Heart right ventricle (tissue), 16 donors: ENCODE measurements around the gene FCN1. TPM values are rescaled to one million over a fixed set of nuclear protein-coding genes. Genes with fewer than 3 reads are reported as not detected.

Experiments used
- ATAC-seq, 8 donors: fragments of 200-7000 bp; cut with Tn5 transposase; one replicate each; pipeline ENCODE4 v1.9.1; 2020; ENCODE audit warnings: mild to moderate bottlenecking in 8 of 8, moderate library complexity in 8 of 8, moderate number of reproducible peaks in 1 of 8
- DNase-seq, 2 donors: peaks; one replicate each; pipeline ENCODE4 v3.0.0-alpha.2; 2020
- H3K27ac ChIP-seq, 10 donors: fragments of 200-600 bp; sonication (generic) in 2 of 10; one replicate each; pipeline versions ENCODE4 v1.5.0 to v1.8.0; 2020 to 2022; ENCODE audit warnings: mild to moderate bottlenecking in 3 of 10
- H3K27me3 ChIP-seq, 7 donors: fragments of 200-600 bp; one replicate each; pipeline ENCODE4 v1.8.0; 2021 to 2022; ENCODE audit warnings: mild to moderate bottlenecking in 2 of 7
- H3K36me3 ChIP-seq, 9 donors: fragments of 200-600 bp; sonication (generic) in 1 of 9; one replicate each; pipeline versions ENCODE4 v1.5.0 to v1.8.0; 2020 to 2022; ENCODE audit warnings: mild to moderate bottlenecking in 2 of 9
- H3K4me1 ChIP-seq, 9 donors: fragments of 200-600 bp; sonication (generic) in 1 of 9; one replicate each; pipeline versions ENCODE4 v1.5.0 to v1.8.0; 2020 to 2022; ENCODE audit warnings: mild to moderate bottlenecking in 4 of 9
- H3K4me3 ChIP-seq, 10 donors: fragments of 200-600 bp; sonication (generic) in 2 of 10; one replicate each; pipeline versions ENCODE4 v1.5.0 to v1.8.0; 2020 to 2022; ENCODE audit warnings: mild to moderate bottlenecking in 7 of 10, moderate library complexity in 2 of 10
- H3K9me3 ChIP-seq, 11 donors: fragments of 200-600 bp in 10 of 11; sonication (generic) in 2 of 11; one replicate each; pipeline versions ENCODE4 v1.5.0 to v1.8.0; 2013 to 2022; ENCODE audit warnings: mild to moderate bottlenecking in 2 of 11, control low read depth in 1 of 11, moderate library complexity in 1 of 11
- WGBS, 2 donors: extraction: QIAGEN DNeasy Blood & Tissue Kit; methylation state at CpG; one replicate each; pipeline ENCODE4 v1.1.7; 2013; ENCODE audit warnings: inconsistent platforms in 1 of 2; 5-methylcytosine and 5-hydroxymethylcytosine counted together
- intact Hi-C, 10 donors: fragments of 100-400 bp; cut with DNase I; formaldehyde crosslinking; loops; one replicate each; pipeline versions ENCODE4 v1.11.1 to v1.14.2; 2022
- polyA plus RNA-seq, 2 donors: library from polyadenylated mRNA; stranded (reverse); fragments of 200-250 nt; gene quantifications; one replicate each; pipeline ENCODE4 v1.2.3, GENCODE V29; 2013
- total RNA-seq, 10 donors: library from RNA; stranded (reverse); fragmentation: NEBNext Ultra II Directional in 3 of 10; extraction: Animal tissue kit (Norgen Biotek cat#: 25700) in 3 of 10; gene quantifications; one replicate each; pipeline versions ENCODE4 v1.2.1 to v1.2.4, GENCODE V29; 2021 to 2023
- TF ChIP-seq, protein P1 (sequence below), 9 donors: fragments of 200-600 bp; sonication (generic) in 2 of 9; IDR thresholded peaks; one replicate each; pipeline versions ENCODE4 v1.5.0 to v1.8.0; 2021 to 2022; ENCODE audit warnings: antibody characterized with exemption in 9 of 9, mild to moderate bottlenecking in 5 of 9, moderate library complexity in 1 of 9
- donor health status: Arrhythmogenic right ventricular cardiomyopathy.
- donor health status: ischemic (EF 13 %, LVEDD 7.1; RV severe dilation, severe dysfunction).
- donor health status: healthy with polysubstance abuse.
- donor health status: DM: no; HTN: yes; CAD: no.
- donor health status: DM: no; HTN: no; CAD: no.
- donor health status: ischemic (EF 25% LVEDD 6.9; RV normal size, moderate dysfunction).
- donor health status: ischemic (EF 25% LVEDD 5.7; RV mildly dilated, moderate dysfunction).
- donor health status: healthy.
- donor health status: DM: yes; HTN: yes; CAD: no.
- donor health status: Ischemic cardiomyopathy.
- donor health status: ischemic (EF 35%, LVEDD 5.7; RV mildly dilated, moderate dysfunction).
- donor health status: nonischemic (EF 11% LVEDD 7.7; RV severe dilation, severe dysfunction).
- donor health status: DM: yes; HTN: yes; CAD: no.
- donor health status: PGD.
- donor health status: ischemic (EF 29% LVEDD 5.4; RV normal size, mild dysfunction).
- donor health status: nonischemic (EF 23%, LVEDD 6.1; RV moderate dilation, normal function).

FCN1 gene
- total and polyA plus RNA-seq, 12 donors = 0.97 to 64.7 (median 2.7) TPM

DNA sequence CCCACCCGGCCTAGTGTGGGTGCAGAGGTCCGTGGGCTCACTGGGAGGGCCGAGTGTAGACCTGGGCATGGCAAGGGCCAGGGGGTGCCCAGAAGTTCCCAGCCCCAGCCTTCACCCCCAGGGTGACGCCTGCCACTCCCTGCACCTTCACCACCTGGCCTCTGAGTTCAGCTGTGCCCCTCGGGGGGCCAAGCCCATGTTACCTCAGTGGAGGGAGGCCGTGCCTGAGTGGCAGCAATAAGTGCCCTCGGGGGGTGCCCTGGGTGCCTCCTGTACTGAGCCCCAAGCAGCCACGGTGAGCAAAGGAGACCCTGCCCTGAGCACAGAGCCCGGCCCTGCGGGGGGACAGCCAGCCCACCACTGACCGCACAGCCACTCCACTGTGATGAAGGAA, 47.4 kb downstream of the FCN1 start:
- H3K4me1 ChIP-seq = peaks cover 0 to 19% (median 8%) of the 10 kb centered on the region in 9 donors
- no peaks in the 10 kb centered on the region for H3K36me3 ChIP-seq
- TF ChIP-seq, protein P1, sequence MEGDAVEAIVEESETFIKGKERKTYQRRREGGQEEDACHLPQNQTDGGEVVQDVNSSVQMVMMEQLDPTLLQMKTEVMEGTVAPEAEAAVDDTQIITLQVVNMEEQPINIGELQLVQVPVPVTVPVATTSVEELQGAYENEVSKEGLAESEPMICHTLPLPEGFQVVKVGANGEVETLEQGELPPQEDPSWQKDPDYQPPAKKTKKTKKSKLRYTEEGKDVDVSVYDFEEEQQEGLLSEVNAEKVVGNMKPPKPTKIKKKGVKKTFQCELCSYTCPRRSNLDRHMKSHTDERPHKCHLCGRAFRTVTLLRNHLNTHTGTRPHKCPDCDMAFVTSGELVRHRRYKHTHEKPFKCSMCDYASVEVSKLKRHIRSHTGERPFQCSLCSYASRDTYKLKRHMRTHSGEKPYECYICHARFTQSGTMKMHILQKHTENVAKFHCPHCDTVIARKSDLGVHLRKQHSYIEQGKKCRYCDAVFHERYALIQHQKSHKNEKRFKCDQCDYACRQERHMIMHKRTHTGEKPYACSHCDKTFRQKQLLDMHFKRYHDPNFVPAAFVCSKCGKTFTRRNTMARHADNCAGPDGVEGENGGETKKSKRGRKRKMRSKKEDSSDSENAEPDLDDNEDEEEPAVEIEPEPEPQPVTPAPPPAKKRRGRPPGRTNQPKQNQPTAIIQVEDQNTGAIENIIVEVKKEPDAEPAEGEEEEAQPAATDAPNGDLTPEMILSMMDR (IDR thresholded peaks at IDR 0.05) = no peak
- H3K27me3 ChIP-seq = no peaks in the 10 kb centered on the region
- no peak overlapping the region for H3K4me3 ChIP-seq
- intact Hi-C loops = no loop called here
- H3K27ac ChIP-seq = no peak overlapping the region
- peak in 1 of 8 donors; percentile 52 for ATAC-seq
- no peak for DNase-seq
- peaks cover 0 to 14% (median 0%) of the 10 kb centered on the region in 11 donors for H3K9me3 ChIP-seq
- 90 to 93% methylated on average over 11 of the region's 11 CpGs for WGBS, 2 donors

DNA sequence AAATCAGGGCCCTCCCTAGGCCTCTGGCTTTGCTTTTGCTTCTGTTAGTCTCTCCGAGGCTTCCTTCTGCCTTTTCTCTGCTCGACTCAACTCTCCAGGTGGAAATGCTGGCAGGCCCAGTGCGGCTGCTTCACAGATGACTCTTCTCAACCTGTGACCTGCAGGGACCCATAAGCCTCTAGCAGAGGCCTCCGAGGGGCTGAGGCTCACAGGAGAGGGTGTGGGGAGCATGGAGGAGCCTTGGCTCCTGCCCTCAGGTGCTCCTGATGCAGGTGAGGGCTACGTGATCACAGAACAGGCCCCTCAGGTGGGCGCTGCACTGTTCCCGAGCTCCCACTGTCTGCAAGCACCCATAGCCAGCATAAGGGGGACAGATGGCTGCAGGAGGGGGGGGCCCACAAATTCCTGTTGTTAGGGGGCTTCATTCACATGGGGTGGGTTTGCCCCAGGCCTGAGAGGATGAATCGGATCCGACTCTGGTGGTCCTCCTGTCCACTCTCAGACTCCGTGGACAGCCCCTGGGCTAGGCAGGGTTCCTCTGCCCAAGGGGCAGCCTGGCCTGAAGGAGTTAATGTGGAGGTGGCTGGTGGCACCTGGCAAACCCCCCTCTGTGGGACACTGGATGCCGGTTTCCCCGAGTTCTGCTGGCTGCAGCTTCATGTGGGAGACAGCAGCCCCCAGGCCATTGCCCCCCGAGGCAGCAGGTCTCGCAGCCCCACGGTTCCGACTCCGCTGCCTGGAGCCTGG, 48.0 kb downstream of the FCN1 start:
- ATAC-seq = peak in 1 of 8 donors; percentile 18
- Histone ChIP-seq H3K9me3 (peaks cover 0 to 14% (median 0%) of the 10 kb centered on the region in 11 donors), H3K4me1 (peaks cover 0 to 19% (median 8%) of the 10 kb centered on the region in 9 donors), H3K4me3 (no peak overlapping the region), H3K27ac (no peak overlapping the region), H3K36me3 (no peaks in the 10 kb centered on the region), H3K27me3 (no peaks in the 10 kb centered on the region)
- intact Hi-C loops = no loop called here
- WGBS, 2 donors = 88 to 92% methylated on average over 15 to 17 of the region's 17 CpGs
- TF ChIP-seq, protein P1 (IDR thresholded peaks at IDR 0.05) = no peak
- no peak for DNase-seq

DNA sequence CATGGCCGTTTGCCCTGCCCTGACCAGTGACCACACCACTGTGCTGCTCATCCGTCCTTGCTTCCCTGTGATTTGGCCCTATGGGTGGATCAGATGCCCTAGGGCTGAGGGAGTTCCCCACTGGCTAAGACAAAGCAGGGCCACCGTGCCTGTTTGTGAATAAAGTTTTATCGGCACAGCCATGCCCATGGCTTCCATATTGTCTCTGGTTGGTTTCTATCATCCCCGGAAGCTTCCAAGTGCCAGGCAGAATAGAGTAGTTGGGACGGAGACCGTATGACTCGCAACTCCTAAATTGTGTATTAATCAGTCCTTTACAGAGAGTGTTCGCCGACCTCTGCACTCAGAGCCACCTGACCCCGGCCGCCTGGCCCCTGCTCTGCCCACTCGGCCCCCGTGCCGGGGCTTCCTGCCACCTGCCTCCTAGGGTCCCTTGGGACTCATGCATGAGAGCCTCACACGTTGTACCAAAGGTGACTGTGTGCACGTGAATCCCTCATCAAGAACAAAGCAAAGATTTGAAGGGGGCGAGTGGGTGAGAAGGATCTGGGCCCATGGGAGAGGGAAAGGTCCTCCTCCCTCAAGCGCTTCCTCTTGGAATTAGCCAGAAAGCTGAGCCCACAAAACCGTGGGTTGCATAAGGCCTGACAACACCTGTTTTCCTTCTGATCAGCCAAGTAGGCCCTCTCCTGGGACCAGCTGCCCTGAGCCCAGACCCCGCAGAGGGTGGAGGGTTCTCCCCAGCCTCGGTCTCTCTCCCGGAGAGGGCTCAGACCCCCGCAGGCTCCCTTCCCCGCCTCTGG, 48.8 kb downstream of the FCN1 start:
- no peak overlapping the region for H3K4me3 ChIP-seq
- peaks cover 0 to 7% (median 0%) of the 10 kb centered on the region in 11 donors for H3K9me3 ChIP-seq
- WGBS, 2 donors = 87% methylated on average over 25 of the region's 25 CpGs
- H3K27ac ChIP-seq = no peak overlapping the region
- H3K36me3 ChIP-seq = no peaks in the 10 kb centered on the region
- no peaks in the 10 kb centered on the region for H3K27me3 ChIP-seq
- peaks cover 3 to 27% (median 14%) of the 10 kb centered on the region in 9 donors for H3K4me1 ChIP-seq
- intact Hi-C loops = no loop called here
- ATAC-seq = peak in 1 of 8 donors; percentile 19
- no peak for DNase-seq
- TF ChIP-seq, protein P1 (IDR thresholded peaks at IDR 0.05) = no peak

DNA sequence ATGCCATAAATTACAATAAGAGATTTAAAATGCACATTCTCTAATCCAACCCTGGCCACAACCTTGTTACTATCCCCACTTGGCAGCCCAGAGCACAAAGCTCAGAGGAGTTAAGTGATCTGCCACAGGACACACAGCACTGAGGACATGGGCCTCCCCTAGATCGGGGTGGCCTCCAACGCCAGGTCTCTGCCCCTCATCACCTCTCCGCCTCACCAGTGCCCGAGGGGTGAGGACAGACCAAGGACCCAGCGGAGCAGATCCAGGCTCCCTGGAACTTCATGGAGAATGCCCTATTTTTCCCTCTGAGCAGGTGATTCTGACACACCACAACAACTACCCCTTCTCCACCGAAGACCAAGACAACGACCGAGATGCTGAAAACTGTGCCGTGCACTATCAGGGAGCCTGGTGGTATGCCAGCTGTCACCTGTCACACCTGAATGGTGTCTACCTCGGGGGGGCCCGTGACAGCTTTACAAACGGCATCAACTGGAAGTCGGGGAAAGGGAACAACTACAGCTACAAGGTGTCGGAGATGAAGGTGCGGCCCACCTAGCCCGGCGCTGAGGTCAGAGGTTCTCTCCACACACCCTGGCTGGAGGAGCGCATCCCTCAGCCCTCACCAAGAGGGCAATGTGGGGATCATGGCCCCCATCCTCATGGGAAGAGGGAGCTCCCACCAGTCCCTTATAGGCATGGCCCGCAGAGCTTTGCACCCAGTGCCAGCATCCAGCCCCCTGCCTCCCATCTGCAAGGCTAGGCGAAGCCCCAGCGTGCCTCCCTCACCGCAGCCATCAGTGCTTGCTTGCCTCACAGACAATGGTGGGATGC, 49.6 kb downstream of the FCN1 start:
- ATAC-seq = no peak
- H3K36me3 ChIP-seq = no peaks in the 10 kb centered on the region
- H3K4me3 ChIP-seq = no peak overlapping the region
- TF ChIP-seq, protein P1 (IDR thresholded peaks at IDR 0.05) = no peak
- WGBS, 2 donors = 94 to 95% methylated on average over 22 of the region's 22 CpGs
- H3K9me3 ChIP-seq = no peaks in the 10 kb centered on the region
- peaks cover 3 to 33% (median 15%) of the 10 kb centered on the region in 9 donors for H3K4me1 ChIP-seq
- H3K27ac ChIP-seq = no peak overlapping the region
- DNase-seq = no peak
- H3K27me3 ChIP-seq = no peaks in the 10 kb centered on the region
- intact Hi-C loops = no loop called here
